HG03066 (cell line): Measurements from ENCODE around the gene POLR1A.

Source experiments
- ATAC-seq: cut with Tn5 transposase; IDR thresholded peaks from one replicate; pipeline ENCODE4 v1.9.1; 2021; ENCODE audit warnings: low read depth; ENCODE audit not compliant: unreplicated experiment

Gene POLR1A

GRCh38 chr2:86065512-86065911 is 40.2 kb downstream of the POLR1A start:
- no peak for ATAC-seq

- no peak for ATAC-seq
These were observed 41.7 kb downstream of the POLR1A start for GRCh38 chr2:86064006-86064405.

- ATAC-seq = no peak
These were observed 43.6 kb downstream of the POLR1A start for GRCh38 chr2:86062043-86062442.

GRCh38 chr2:86056590-86057331 is 48.9 kb downstream of the POLR1A start:
- ATAC-seq = no peak

- ATAC-seq = no peak
These were observed 50.4 kb downstream of the POLR1A start for GRCh38 chr2:86055314-86055713.

- ATAC-seq = no peak
These were observed 51.1 kb downstream of the POLR1A start for GRCh38 chr2:86054535-86055082.

GRCh38 chr2:86053166-86053565 is 52.5 kb downstream of the POLR1A start:
- no peak for ATAC-seq

- ATAC-seq = no peak
These were observed 53.0 kb downstream of the POLR1A start for GRCh38 chr2:86052676-86053075.

- ATAC-seq = no peak
These were observed 53.4 kb downstream of the POLR1A start for GRCh38 chr2:86052265-86052664.

- ATAC-seq = no peak
These were observed 55.4 kb downstream of the POLR1A start for GRCh38 chr2:86050301-86050700.

GRCh38 chr2:86049529-86049928 is 56.2 kb downstream of the POLR1A start:
- no peak for ATAC-seq

GRCh38 chr2:86048888-86049287 is 56.8 kb downstream of the POLR1A start:
- ATAC-seq = no peak

GRCh38 chr2:86048383-86048701 is 57.3 kb downstream of the POLR1A start:
- no peak for ATAC-seq

- no peak for ATAC-seq
These were observed 57.9 kb downstream of the POLR1A start for GRCh38 chr2:86047575-86048382.

- no peak for ATAC-seq
These were observed 60.1 kb downstream of the POLR1A start for GRCh38 chr2:86045541-86045940.

- ATAC-seq = no peak
These were observed 61.1 kb downstream of the POLR1A start for GRCh38 chr2:86044614-86045013.

GRCh38 chr2:86044045-86044444 is 61.6 kb downstream of the POLR1A start:
- ATAC-seq = no peak

- no peak for ATAC-seq
These were observed 63.2 kb downstream of the POLR1A start for GRCh38 chr2:86042256-86043168.

- ATAC-seq = no peak
These were observed 65.6 kb downstream of the POLR1A start for GRCh38 chr2:86039963-86040655.
